Liver (tissue), 9 donors: ENCODE measurements around the gene SMPD3. TPM values are rescaled to one million over a fixed set of nuclear protein-coding genes. Genes with fewer than 3 reads are reported as not detected.

Source experiments
- DNase-seq: peaks from one replicate; pipeline ENCODE4 v3.0.0-alpha.2; 2017; ENCODE audit warnings: low spot score
- H3K27ac ChIP-seq, 2 donors: one replicate each; pipeline ENCODE4 v1.7.0; 2013; ENCODE audit warnings: inconsistent platforms in 2 of 2, low read length in 2 of 2, control low read depth in 1 of 2, low read depth in 1 of 2, mild to moderate bottlenecking in 1 of 2
- H3K27me3 ChIP-seq, 4 donors: one replicate each; pipeline versions ENCODE4 v1.6.1 to v1.7.0; 2013; ENCODE audit warnings: low read length in 3 of 4, inconsistent platforms in 1 of 4, mild to moderate bottlenecking in 1 of 4, moderate library complexity in 1 of 4; ENCODE audit not compliant: control insufficient read depth in 4 of 4, insufficient read depth in 4 of 4
- H3K36me3 ChIP-seq, 4 donors: one replicate each; pipeline versions ENCODE4 v1.6.1 to v1.7.0; 2013; ENCODE audit warnings: low read length in 3 of 4, mild to moderate bottlenecking in 3 of 4, low read depth in 1 of 4, moderate library complexity in 1 of 4; ENCODE audit not compliant: control insufficient read depth in 4 of 4, insufficient read depth in 3 of 4
- H3K4me1 ChIP-seq, 4 donors: one replicate each; pipeline versions ENCODE4 v1.6.1 to v1.7.0; 2013; ENCODE audit warnings: low read length in 3 of 4, mild to moderate bottlenecking in 3 of 4, moderate library complexity in 1 of 4; ENCODE audit not compliant: control insufficient read depth in 4 of 4, insufficient read depth in 4 of 4
- H3K4me3 ChIP-seq, 3 donors: one replicate each; pipeline versions ENCODE4 v1.6.1 to v1.7.0; 2013; ENCODE audit warnings: low read length in 3 of 3, control low read depth in 1 of 3, low read depth in 1 of 3, mild to moderate bottlenecking in 1 of 3
- H3K9ac ChIP-seq, 2 donors: one replicate each; pipeline ENCODE4 v1.7.0; 2013; ENCODE audit warnings: low read length in 2 of 2, mild to moderate bottlenecking in 2 of 2, moderate library complexity in 2 of 2, control low read depth in 1 of 2, low read depth in 1 of 2
- H3K9me3 ChIP-seq, 4 donors: one replicate each; pipeline versions ENCODE4 v1.6.1 to v1.7.0; 2013; ENCODE audit warnings: low read length in 3 of 4; ENCODE audit not compliant: control insufficient read depth in 4 of 4
- ATF3 ChIP-seq: IDR thresholded peaks from 2 replicates; pipeline ENCODE4 v1.6.1; 2016; ENCODE audit warnings: antibody characterized with exemption
- EGR1 ChIP-seq, 2 donors: IDR thresholded peaks; 2 replicates each; pipeline ENCODE4 v1.6.1; 2016 to 2018; ENCODE audit warnings: antibody characterized with exemption in 2 of 2, low read depth in 2 of 2
- FOXA1 ChIP-seq: IDR thresholded peaks from 2 replicates; pipeline ENCODE4 v1.6.1; 2016; ENCODE audit warnings: antibody characterized with exemption
- GABPA ChIP-seq, 2 donors: IDR thresholded peaks in 1 of 2; conservative IDR thresholded peaks in 1 of 2; 2 replicates each; pipeline ENCODE4 v1.6.1; 2016; ENCODE audit warnings: antibody characterized with exemption in 2 of 2, mild to moderate bottlenecking in 1 of 2, moderate library complexity in 1 of 2
- MAX ChIP-seq: IDR thresholded peaks from 2 replicates; pipeline ENCODE4 v1.6.1; 2016; ENCODE audit warnings: antibody characterized with exemption
- NR2F2 ChIP-seq: IDR thresholded peaks from 2 replicates; pipeline ENCODE4 v1.6.1; 2016; ENCODE audit warnings: antibody characterized with exemption
- RAD21 ChIP-seq, 2 donors: IDR thresholded peaks; 2 replicates each; pipeline ENCODE4 v1.6.1; 2016; ENCODE audit warnings: antibody characterized with exemption in 2 of 2, mild to moderate bottlenecking in 2 of 2
- REST ChIP-seq: IDR thresholded peaks from 2 replicates; pipeline ENCODE4 v1.6.1; 2016; ENCODE audit warnings: antibody characterized with exemption, mild to moderate bottlenecking
- TAF1 ChIP-seq: conservative IDR thresholded peaks from 2 replicates; pipeline ENCODE4 v1.6.1; 2016; ENCODE audit warnings: antibody characterized with exemption, mild to moderate bottlenecking
- ZBTB33 ChIP-seq: IDR thresholded peaks from 2 replicates; pipeline ENCODE4 v1.6.1; 2016; ENCODE audit warnings: antibody characterized with exemption
- WGBS: extraction: QIAGEN DNeasy Blood & Tissue Kit; methylation state at CpG from one replicate; pipeline ENCODE4 v1.1.7; 2013; 5-methylcytosine and 5-hydroxymethylcytosine counted together
- polyA plus RNA-seq, 2 donors: library from polyadenylated mRNA; stranded (reverse) in 1 of 2; unstranded in 1 of 2; fragments of 200-250 nt in 1 of 2; fragments of >200 nt in 1 of 2; fragmentation: Nextera tagmentation in 1 of 2; extraction: Ambion mirVana in 1 of 2; gene quantifications; one replicate each; pipeline versions ENCODE4 v1.2.1 to v1.2.3, GENCODE V29; 2013 to 2015
- total RNA-seq, 2 donors: library from RNA; depleted of rRNA; stranded (reverse); fragments of >200 nt; gene quantifications; one replicate each; pipeline ENCODE4 v1.2.3, GENCODE V29; 2014
- donor health status: healthy.
- donor health status: healthy.
- donor health status: healthy.
- donor health status: healthy.
- donor health status: healthy.

Gene SMPD3
- total and polyA plus RNA-seq, 4 donors, result 0.33 to 10.6 (median 2.7) TPM

GRCh38 chr16:68374961-68375660 lies 73.2 kb downstream of the SMPD3 start:
- no peaks in the 10 kb centered on the region for H3K4me1 ChIP-seq
- no peaks in the 10 kb centered on the region for H3K27me3 ChIP-seq
- no peak overlapping the region for H3K9ac ChIP-seq
- WGBS, result 93% methylated on average over 9 of the region's 9 CpGs
- TF ChIP-seq REST, result no peak
- TF ChIP-seq EGR1 (IDR thresholded peaks at IDR 0.05; ENCODE audit: low read depth in 2 of 2), result no peak
- no peak for TF ChIP-seq GABPA (IDR thresholded peaks at IDR 0.05 in 1 of 2, conservative IDR thresholded peaks at IDR 0.05 in 1 of 2)
- no peak for TF ChIP-seq ZBTB33
- no peak for TF ChIP-seq TAF1
- no peak for TF ChIP-seq MAX
- TF ChIP-seq RAD21 (IDR thresholded peaks at IDR 0.05), result no peak
- no peaks in the 10 kb centered on the region for H3K36me3 ChIP-seq
- no peak overlapping the region for H3K4me3 ChIP-seq
- no peak overlapping the region for H3K27ac ChIP-seq
- no peak for DNase-seq
- H3K9me3 ChIP-seq, result no peaks in the 10 kb centered on the region

GRCh38 chr16:68374246-68374805 lies 74.0 kb downstream of the SMPD3 start:
- Histone ChIP-seq H3K36me3 (no peaks in the 10 kb centered on the region), H3K4me3 (no peak overlapping the region), H3K27me3 (no peaks in the 10 kb centered on the region), H3K4me1 (no peaks in the 10 kb centered on the region), H3K27ac (no peak overlapping the region), H3K9me3 (no peaks in the 10 kb centered on the region), H3K9ac (no peak overlapping the region)
- 90% methylated on average over 10 of the region's 10 CpGs for WGBS
- TF ChIP-seq EGR1 (IDR thresholded peaks at IDR 0.05; ENCODE audit: low read depth in 2 of 2) (no peak), ZBTB33 (no peak), FOXA1 (no peak), ATF3 (no peak), GABPA (IDR thresholded peaks at IDR 0.05 in 1 of 2, conservative IDR thresholded peaks at IDR 0.05 in 1 of 2) (no peak), NR2F2 (no peak), REST (no peak)
- DNase-seq, result no peak
